BLaER1 treated with 17β-estradiol and CSF1 and Interleukin-3, amounts not matched to agents 10 nM and 100 nM (cell line): ENCODE results near the gene MOB3C.
A peak's percentile ranks its signal among the peaks of the same experiment; 100 is the strongest.

Experiments
- H3K27ac ChIP-seq, 11 experiments: shearing (Covaris generic); formaldehyde crosslinking; 2 replicates each; pipeline ENCODE4 v1.8.1; 2022
- H3K27me3 ChIP-seq, 11 experiments: shearing (Covaris generic); formaldehyde crosslinking; 2 replicates each; pipeline ENCODE4 v1.8.1; 2022
- H3K36me3 ChIP-seq, 11 experiments: shearing (Covaris generic); formaldehyde crosslinking; 2 replicates each; pipeline ENCODE4 v1.8.1; 2022
- H3K4me1 ChIP-seq, 10 experiments: shearing (Covaris generic); formaldehyde crosslinking; 2 replicates each; pipeline ENCODE4 v1.8.1; 2022
- H3K4me2 ChIP-seq, 11 experiments: shearing (Covaris generic); formaldehyde crosslinking; 2 replicates each; pipeline ENCODE4 v1.8.1; 2022
- H3K4me3 ChIP-seq, 10 experiments: shearing (Covaris generic); formaldehyde crosslinking; 2 replicates each; pipeline ENCODE4 v1.8.1; 2022
- H3K9ac ChIP-seq, 11 experiments: shearing (Covaris generic); formaldehyde crosslinking; 2 replicates each; pipeline ENCODE4 v1.8.1; 2022
- H3K9me3 ChIP-seq, 11 experiments: shearing (Covaris generic); formaldehyde crosslinking; replicated peaks in 1 of 11; 2 replicates each; pipeline ENCODE4 v1.8.1; 2022
- H4K20me1 ChIP-seq, 11 experiments: shearing (Covaris generic); formaldehyde crosslinking; 2 replicates each; pipeline ENCODE4 v1.8.1; 2022
- Cebpa-rat ChIP-seq, 11 experiments: shearing (Covaris generic); IDR thresholded peaks; 2 replicates each; pipeline ENCODE4 v1.8.1; 2022

Gene MOB3C

DNA sequence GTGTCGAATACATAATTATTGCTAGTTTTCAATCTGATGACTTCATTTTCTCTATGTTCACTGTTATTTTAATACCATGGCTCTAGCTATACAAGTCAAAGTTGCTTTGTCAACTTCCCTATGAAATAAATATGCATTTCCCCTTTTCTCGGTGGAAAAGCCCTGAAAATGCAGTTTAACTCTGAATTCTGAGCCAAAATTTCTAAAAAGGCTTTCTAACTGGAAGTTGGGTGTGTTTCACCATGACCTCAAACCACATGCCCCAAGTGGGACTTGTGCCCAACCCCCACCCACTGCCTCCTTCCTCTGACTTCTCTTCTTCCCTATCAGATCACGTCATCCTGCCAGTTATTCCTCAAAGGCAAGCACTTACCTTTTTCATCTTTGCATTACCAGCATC is 21.5 kb downstream of the MOB3C start:
- Histone ChIP-seq H3K27me3 (no peaks in the 10 kb centered on the region), H3K36me3 (peaks cover 40 to 69% (median 50%) of the 10 kb centered on the region in 11 experiments), H3K9ac (peak overlapping the region in 10 of 11 experiments; percentile 2 to 94 (median 76); a peak in 18 of 22 replicates), H3K27ac (peak overlapping the region; percentile 5 to 99 (median 87); a peak in 20 of 22 replicates), H3K4me1 (peaks cover 28 to 97% (median 69%) of the 10 kb centered on the region in 10 experiments), H3K4me2 (peak overlapping the region; percentile 78 to 99 (median 93)), H4K20me1 (peaks cover 0 to 11% (median 0%) of the 10 kb centered on the region in 11 experiments; a peak in 3 of 22 replicates), H3K9me3 (peaks cover 0 to 15% (median under 1%) of the 10 kb centered on the region in 11 experiments; a peak in 9 of 22 replicates), H3K4me3 (peak overlapping the region in 4 of 10 experiments; percentile 30 to 51 (median 38); a peak in 4 of 20 replicates)
- peak in 1 of 11 experiments; percentile 17; a peak in 1 of 22 replicates for TF ChIP-seq Cebpa-rat (IDR thresholded peaks at IDR 0.05)

DNA sequence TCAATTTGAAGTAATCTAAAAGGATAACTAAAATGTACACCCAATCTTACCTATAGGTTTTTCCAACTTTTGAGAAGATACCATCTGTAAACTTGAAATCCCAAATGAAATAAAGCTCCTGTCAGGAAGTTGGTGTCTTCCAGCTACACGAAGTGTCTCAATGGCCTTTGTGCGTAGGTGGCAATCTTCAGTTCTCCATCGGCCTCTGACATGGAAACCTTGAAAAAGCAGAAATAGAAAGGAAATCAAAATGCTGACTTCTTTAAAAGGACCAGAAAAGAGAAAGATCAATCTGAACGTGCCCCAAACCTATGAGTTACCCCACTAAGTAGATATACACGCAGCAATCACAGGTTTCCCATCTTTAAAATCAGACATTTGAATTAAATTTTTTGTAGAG is 22.5 kb downstream of the MOB3C start:
- peak overlapping the region in 4 of 10 experiments; percentile 24 to 51 (median 37); a peak in 4 of 20 replicates for H3K4me3 ChIP-seq
- H3K36me3 ChIP-seq: peaks cover 51 to 77% (median 61%) of the 10 kb centered on the region in 11 experiments
- H3K9me3 ChIP-seq: peaks cover 0 to 25% (median 11%) of the 10 kb centered on the region in 11 experiments; a peak in 11 of 22 replicates
- no peaks in the 10 kb centered on the region for H3K27me3 ChIP-seq
- H3K9ac ChIP-seq: peak overlapping the region in 7 of 11 experiments; percentile 61 to 94 (median 82); a peak in 13 of 22 replicates
- peak overlapping the region; percentile 78 to 97 (median 93) for H3K4me2 ChIP-seq
- 0 out of 22 replicates have a peak, but pooled peaks of 1 of the 11 experiments have one; percentile 33 for TF ChIP-seq Cebpa-rat (IDR thresholded peaks at IDR 0.05)
- H4K20me1 ChIP-seq: peaks cover 0 to 14% (median 0%) of the 10 kb centered on the region in 11 experiments; a peak in 3 of 22 replicates
- peaks cover 18 to 96% (median 59%) of the 10 kb centered on the region in 10 experiments for H3K4me1 ChIP-seq
- peak overlapping the region in 10 of 11 experiments; percentile 62 to 99 (median 89); a peak in 17 of 22 replicates for H3K27ac ChIP-seq

DNA sequence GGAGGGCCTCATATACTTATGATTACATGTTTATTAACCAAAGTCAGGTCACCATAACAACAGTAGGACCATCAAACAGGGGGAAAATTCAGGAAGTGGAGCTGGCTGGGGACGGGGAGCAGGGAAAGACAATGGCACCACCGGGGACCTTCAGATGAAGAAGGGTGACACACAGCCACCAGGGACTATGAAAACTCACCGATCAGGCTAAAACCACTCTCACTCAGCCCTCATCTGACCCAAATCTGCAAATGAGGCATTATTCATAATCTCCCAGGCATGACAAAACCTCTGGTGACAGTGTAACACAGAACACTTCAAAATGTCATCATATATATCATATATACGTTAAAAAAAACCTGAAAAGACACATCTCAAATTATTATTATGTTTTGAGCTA is 23.8 kb downstream of the MOB3C start:
- Histone ChIP-seq H3K4me3 (no peak overlapping the region; a peak in 1 of 20 replicates), H3K36me3 (peaks cover 54 to 76% (median 64%) of the 10 kb centered on the region in 11 experiments), H4K20me1 (peaks cover 0 to 16% (median 0%) of the 10 kb centered on the region in 11 experiments; a peak in 3 of 22 replicates), H3K4me2 (peak overlapping the region in 5 of 11 experiments; percentile 88 to 96 (median 93); a peak in 10 of 22 replicates), H3K4me1 (peaks cover 18 to 91% (median 47%) of the 10 kb centered on the region in 10 experiments), H3K27ac (peak overlapping the region in 6 of 11 experiments; percentile 28 to 99 (median 96); a peak in 10 of 22 replicates), H3K27me3 (no peaks in the 10 kb centered on the region), H3K9me3 (peaks cover 0 to 29% (median 15%) of the 10 kb centered on the region in 11 experiments; a peak in 11 of 22 replicates), H3K9ac (peak overlapping the region in 4 of 11 experiments; percentile 82 to 94 (median 93); a peak in 6 of 22 replicates)
- no peak for TF ChIP-seq Cebpa-rat (IDR thresholded peaks at IDR 0.05)

DNA sequence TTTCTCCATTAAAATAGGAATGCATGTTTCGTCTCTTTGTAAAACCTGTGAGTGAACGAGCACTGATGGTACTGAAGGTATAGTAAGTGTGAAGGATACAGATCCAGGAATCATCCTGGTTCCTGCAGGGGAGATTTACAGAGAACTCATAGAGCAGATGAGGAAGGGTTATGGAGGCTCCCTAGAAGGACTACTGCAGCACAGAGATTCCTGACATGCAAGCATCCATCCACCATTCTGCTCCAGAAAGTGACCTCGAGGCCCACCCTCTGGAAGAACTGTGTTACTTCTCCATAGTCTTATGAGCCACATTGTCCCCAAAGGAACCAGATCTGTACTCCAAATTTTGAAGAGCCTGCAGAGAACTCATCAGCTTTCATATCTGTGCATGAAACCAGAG is 27.1 kb downstream of the MOB3C start:
- peaks cover 0 to 29% (median 15%) of the 10 kb centered on the region in 11 experiments; a peak in 11 of 22 replicates for H3K9me3 ChIP-seq
- TF ChIP-seq Cebpa-rat (IDR thresholded peaks at IDR 0.05): no peak
- H3K4me1 ChIP-seq: peaks cover 4 to 95% (median 21%) of the 10 kb centered on the region in 10 experiments
- peak overlapping the region in 1 of 11 experiments; percentile 13; a peak in 1 of 22 replicates for H3K27ac ChIP-seq
- H3K9ac ChIP-seq: no peak overlapping the region
- no peaks in the 10 kb centered on the region for H3K27me3 ChIP-seq
- peak overlapping the region in 2 of 11 experiments; percentile 90 to 93; a peak in 2 of 22 replicates for H3K4me2 ChIP-seq
- H4K20me1 ChIP-seq: peaks cover 0 to 12% (median under 1%) of the 10 kb centered on the region in 11 experiments; a peak in 5 of 22 replicates
- no peak overlapping the region for H3K4me3 ChIP-seq
- H3K36me3 ChIP-seq: peaks cover 81 to 95% (median 89%) of the 10 kb centered on the region in 11 experiments

DNA sequence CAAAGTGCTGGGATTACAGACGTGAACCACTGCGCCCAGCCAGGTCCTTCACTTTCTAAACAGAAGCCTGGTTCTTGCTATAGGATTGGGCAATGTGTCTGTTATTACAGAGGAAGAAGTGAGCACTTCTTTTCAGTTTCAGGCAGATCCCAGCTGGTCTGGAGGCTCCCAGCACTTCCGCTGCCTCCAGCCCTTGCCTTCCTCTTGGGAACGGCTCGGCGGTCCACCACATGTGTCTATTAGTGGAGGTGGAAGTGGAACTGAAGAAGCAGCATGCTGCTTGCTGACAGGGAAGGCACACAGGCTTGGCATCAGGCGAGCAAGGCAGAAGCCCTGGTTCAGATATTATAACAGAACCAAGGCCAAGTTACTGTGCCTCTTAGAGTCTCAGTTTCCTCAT is 29.5 kb downstream of the MOB3C start:
- Histone ChIP-seq H4K20me1 (peaks cover 0 to 18% (median 0%) of the 10 kb centered on the region in 11 experiments; a peak in 4 of 22 replicates), H3K27ac (peak overlapping the region in 1 of 11 experiments; percentile 11; a peak in 2 of 22 replicates), H3K9me3 (peaks cover 0 to 29% (median 15%) of the 10 kb centered on the region in 11 experiments; a peak in 11 of 22 replicates), H3K4me2 (peak overlapping the region in 2 of 11 experiments; percentile 13 to 14; a peak in 3 of 22 replicates), H3K9ac (no peak overlapping the region), H3K27me3 (no peaks in the 10 kb centered on the region), H3K4me3 (no peak overlapping the region), H3K36me3 (peaks cover 84 to 100% (median 94%) of the 10 kb centered on the region in 11 experiments), H3K4me1 (peaks cover 0 to 95% (median 16%) of the 10 kb centered on the region in 10 experiments; a peak in 15 of 20 replicates)
- no peak for TF ChIP-seq Cebpa-rat (IDR thresholded peaks at IDR 0.05)

DNA sequence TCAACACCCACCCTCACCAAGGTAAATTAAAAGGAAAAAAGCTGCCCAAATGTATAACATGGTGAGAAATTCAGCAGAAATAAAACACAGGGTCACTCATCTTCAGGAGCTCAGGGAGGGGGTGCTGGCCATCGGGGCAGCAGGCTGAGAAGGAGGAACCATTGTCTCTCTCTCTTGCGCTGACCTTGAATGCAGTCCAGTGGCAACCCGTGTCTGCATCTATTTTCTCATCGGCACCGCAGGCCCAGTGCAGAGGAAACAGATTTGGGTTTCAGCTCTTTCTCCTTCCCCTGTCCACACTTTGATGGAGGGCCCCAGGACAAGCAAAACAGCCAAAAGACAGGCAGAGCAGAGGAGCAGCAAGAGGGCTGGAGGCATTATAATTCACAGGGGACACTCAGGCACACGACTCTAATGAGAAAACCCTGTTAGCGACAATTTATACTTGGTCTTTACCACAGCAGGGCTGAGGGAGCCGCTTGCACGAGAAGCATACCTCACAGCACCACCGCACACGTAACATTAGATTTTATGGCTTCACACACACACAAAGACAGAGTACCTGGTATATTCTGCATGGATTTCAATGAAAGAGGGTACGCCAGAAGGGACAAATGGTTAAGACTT is 31.2 kb downstream of the MOB3C start:
- Histone ChIP-seq H3K9ac (no peak overlapping the region), H3K9me3 (peaks cover 0 to 18% (median 15%) of the 10 kb centered on the region in 11 experiments; a peak in 11 of 22 replicates), H3K4me2 (peak overlapping the region in 2 of 11 experiments; percentile 13 to 42; a peak in 3 of 22 replicates), H4K20me1 (peaks cover 0 to 26% (median 0%) of the 10 kb centered on the region in 11 experiments; a peak in 4 of 22 replicates), H3K4me3 (no peak overlapping the region), H3K36me3 (peaks cover 82 to 100% (median 92%) of the 10 kb centered on the region in 11 experiments), H3K27ac (peak overlapping the region in 1 of 11 experiments; percentile 10; a peak in 2 of 22 replicates), H3K4me1 (peaks cover 0 to 95% (median 32%) of the 10 kb centered on the region in 10 experiments; a peak in 15 of 20 replicates), H3K27me3 (no peaks in the 10 kb centered on the region)
- no peak for TF ChIP-seq Cebpa-rat (IDR thresholded peaks at IDR 0.05)

DNA sequence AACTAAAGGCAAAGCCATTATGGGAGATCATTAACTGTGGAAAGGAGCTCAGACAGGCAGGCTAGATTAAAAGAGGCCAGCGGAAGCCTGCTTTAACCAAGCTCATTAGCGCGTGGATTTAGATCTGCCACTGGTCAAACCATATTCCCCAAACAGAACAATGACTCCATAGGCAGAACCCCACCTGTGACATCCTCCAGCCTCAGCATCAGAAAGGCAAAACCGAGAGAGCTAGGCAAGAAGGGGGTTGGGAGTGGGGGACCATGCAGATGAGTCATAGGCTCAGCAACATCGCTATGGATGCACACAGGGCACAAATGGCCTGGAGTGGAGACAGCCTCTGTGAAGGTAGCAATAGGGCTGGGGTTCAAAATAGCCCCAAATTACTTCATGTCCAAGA is 33.1 kb downstream of the MOB3C start:
- Histone ChIP-seq H3K9me3 (no peaks in the 10 kb centered on the region), H3K9ac (peak overlapping the region in 2 of 11 experiments; percentile 43 to 54; a peak in 2 of 22 replicates), H3K4me3 (no peak overlapping the region), H4K20me1 (peaks cover 0 to 27% (median 0%) of the 10 kb centered on the region in 11 experiments; a peak in 4 of 22 replicates), H3K4me2 (peak overlapping the region in 5 of 11 experiments; percentile 63 to 84 (median 83); a peak in 9 of 22 replicates), H3K27me3 (no peaks in the 10 kb centered on the region), H3K4me1 (peaks cover 0 to 87% (median 41%) of the 10 kb centered on the region in 10 experiments; a peak in 15 of 20 replicates), H3K27ac (peak overlapping the region in 7 of 11 experiments; percentile 49 to 84 (median 74); a peak in 13 of 22 replicates), H3K36me3 (peaks cover 84 to 100% (median 93%) of the 10 kb centered on the region in 11 experiments)
- TF ChIP-seq Cebpa-rat (IDR thresholded peaks at IDR 0.05): no peak

DNA sequence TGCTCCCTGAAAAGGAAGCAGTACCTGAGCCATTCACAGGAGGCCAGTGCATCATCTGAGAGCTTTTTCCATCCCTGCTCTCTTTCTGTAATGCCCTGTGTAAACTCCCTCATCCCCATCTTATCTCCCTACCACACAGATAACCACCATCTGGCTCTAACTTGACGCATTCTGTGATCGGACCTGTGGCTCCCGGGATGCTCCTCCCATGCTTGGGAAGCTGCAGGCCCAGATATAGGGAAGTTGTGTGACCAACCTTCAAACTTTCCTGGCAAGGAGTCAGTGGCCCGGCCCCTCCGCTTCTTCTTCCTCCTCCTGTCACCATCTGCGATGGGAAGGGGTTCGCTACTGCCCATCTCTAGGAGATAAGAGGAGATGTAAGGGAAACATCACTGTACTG is 33.6 kb downstream of the MOB3C start:
- no peaks in the 10 kb centered on the region for H3K9me3 ChIP-seq
- H3K27ac ChIP-seq: peak overlapping the region in 9 of 11 experiments; percentile 43 to 84 (median 74); a peak in 15 of 22 replicates
- H4K20me1 ChIP-seq: peaks cover 0 to 31% (median 0%) of the 10 kb centered on the region in 11 experiments; a peak in 4 of 22 replicates
- peak overlapping the region in 5 of 11 experiments; percentile 63 to 84 (median 83); a peak in 10 of 22 replicates for H3K4me2 ChIP-seq
- H3K27me3 ChIP-seq: no peaks in the 10 kb centered on the region
- H3K4me1 ChIP-seq: peaks cover 0 to 86% (median 41%) of the 10 kb centered on the region in 10 experiments; a peak in 15 of 20 replicates
- H3K4me3 ChIP-seq: no peak overlapping the region
- peak overlapping the region in 4 of 11 experiments; percentile 54 to 69 (median 62); a peak in 6 of 22 replicates for H3K9ac ChIP-seq
- no peak for TF ChIP-seq Cebpa-rat (IDR thresholded peaks at IDR 0.05)
- H3K36me3 ChIP-seq: peaks cover 88 to 100% (median 96%) of the 10 kb centered on the region in 11 experiments
